Keratinocyte (primary cell): Measurements from ENCODE around the gene KRT3. TPM values are rescaled to one million over a fixed set of nuclear protein-coding genes. Genes with fewer than 3 reads are reported as not detected.

ENCODE experiments used
- DNase-seq: peaks from one replicate; pipeline ENCODE4 v3.0.0-alpha.2; 2011; ENCODE audit warnings: low read depth, missing footprints, low spot score
- FAIRE-seq: peaks from 2 replicates; lab custom pipeline; 2011; peaks lifted over from hg19 to GRCh38; lab: Jason Lieb, UNC
- H2AFZ ChIP-seq: 2 replicates; pipeline ENCODE4 v1.6.0; 2012; ENCODE audit warnings: low read length, control low read depth, inconsistent platforms; ENCODE audit not compliant: control insufficient read depth
- H3K27ac ChIP-seq: 2 replicates; pipeline ENCODE4 v1.5.1; 2011; ENCODE audit warnings: low read length; ENCODE audit not compliant: control insufficient read depth, insufficient read depth
- H3K27me3 ChIP-seq: 3 replicates; pipeline ENCODE4 v1.6.0; 2011; ENCODE audit warnings: low read length; ENCODE audit not compliant: control insufficient read depth, insufficient read depth; ENCODE audit errors: extremely low read depth
- H3K36me3 ChIP-seq, 2 experiments: 2 replicates in 1 of 2; 3 replicates in 1 of 2; pipeline ENCODE4 v1.5.1; 2011; ENCODE audit warnings: low read length in 2 of 2, mild to moderate bottlenecking in 1 of 2; ENCODE audit not compliant: control insufficient read depth in 2 of 2, insufficient read depth in 2 of 2; ENCODE audit errors: extremely low read depth in 1 of 2
- H3K4me1 ChIP-seq: 3 replicates; pipeline ENCODE4 v1.5.1; 2011; ENCODE audit warnings: low read length; ENCODE audit not compliant: control insufficient read depth, insufficient read depth; ENCODE audit errors: extremely low read depth
- H3K4me2 ChIP-seq: 3 replicates; pipeline ENCODE4 v1.6.0; 2011; ENCODE audit warnings: low read depth, low read length; ENCODE audit not compliant: control insufficient read depth, insufficient read depth; ENCODE audit errors: extremely low read depth
- H3K4me3 ChIP-seq, 3 experiments: fragments of 200-600 bp in 1 of 3; sonication (generic) in 1 of 3; 2 replicates in 2 of 3; 3 replicates in 1 of 3; pipeline ENCODE4 v1.5.1; 2011 to 2016; ENCODE audit warnings: low read length in 3 of 3, mild to moderate bottlenecking in 3 of 3, control low read depth in 2 of 3, inconsistent platforms in 1 of 3, low read depth in 1 of 3, mixed read lengths in 1 of 3, mixed run types in 1 of 3, moderate library complexity in 1 of 3; ENCODE audit not compliant: control insufficient read depth in 2 of 3, insufficient read depth in 2 of 3; ENCODE audit errors: extremely low read depth in 1 of 3
- H3K79me2 ChIP-seq: 2 replicates; pipeline ENCODE4 v1.6.0; 2012; ENCODE audit warnings: low read length; ENCODE audit not compliant: control insufficient read depth, insufficient read depth
- H3K9ac ChIP-seq: 3 replicates; pipeline ENCODE4 v1.6.0; 2011; ENCODE audit warnings: low read length; ENCODE audit not compliant: control insufficient read depth, insufficient read depth; ENCODE audit errors: extremely low read depth
- H3K9me1 ChIP-seq: 3 replicates; pipeline ENCODE4 v1.6.0; 2011; ENCODE audit warnings: low read length; ENCODE audit not compliant: control insufficient read depth, insufficient read depth; ENCODE audit errors: extremely low read depth
- H3K9me3 ChIP-seq: 2 replicates; pipeline ENCODE4 v1.5.1; 2012; ENCODE audit warnings: low read depth, low read length; ENCODE audit not compliant: control insufficient read depth
- H4K20me1 ChIP-seq: 3 replicates; pipeline ENCODE4 v1.6.0; 2011; ENCODE audit warnings: low read length; ENCODE audit not compliant: control insufficient read depth, insufficient read depth; ENCODE audit errors: extremely low read depth
- CTCF ChIP-seq, 3 experiments: IDR thresholded peaks in 1 of 3; conservative IDR thresholded peaks in 1 of 3; optimal IDR thresholded peaks in 1 of 3; 2 replicates in 2 of 3; 3 replicates in 1 of 3; pipeline versions ENCODE3 to v1.5.1; 2011; ENCODE audit warnings: low read length in 3 of 3, mild to moderate bottlenecking in 3 of 3, moderate library complexity in 2 of 3, control low read depth in 1 of 3, inconsistent platforms in 1 of 3; ENCODE audit not compliant: insufficient read depth in 2 of 3; ENCODE audit errors: extremely low read depth in 1 of 3
- EZH2 ChIP-seq: IDR thresholded peaks from one replicate; pipeline ENCODE4 v1.6.1; 2012; ENCODE audit warnings: inconsistent platforms, mild to moderate bottlenecking, low read length, moderate library complexity
- dilution Hi-C: fragments of 300-500 bp; cut with MboI; formaldehyde crosslinking; loops from one replicate; pipeline ENCODE4 v1.7.0; 2020; ENCODE audit warnings: low sequenced_read_pairs; ENCODE audit not compliant: extremely low pct_ligation_motif_present
- polyA plus RNA-seq, 5 experiments: library from polyadenylated mRNA; depleted of rRNA in 3 of 5; stranded (reverse) in 3 of 5; stranded (forward) in 1 of 5; unstranded in 1 of 5; fragments of >200 nt; gene quantifications; 1 replicate in 1 of 5; 2 replicates in 3 of 5; 3 replicates in 1 of 5; pipeline versions ENCODE4 v1.2.1 to v1.2.3, GENCODE V29; 2011 to 2012; ENCODE audit warnings: missing spikeins in 2 of 5, low read depth in 1 of 5, low replicate concordance in 1 of 5

KRT3 gene
- polyA plus RNA-seq, 1 donor (not counting 4 experiments of a cell fraction or from before 2014, with no cell fraction given), result 0.29 TPM

GRCh38 chr12:52742822-52743457, 53.0 kb downstream of the KRT3 start:
- Histone ChIP-seq H3K36me3 (no peaks in the 10 kb centered on the region), H3K4me2 (no peak overlapping the region), H3K27me3 (peaks cover 5% of the 10 kb centered on the region), H4K20me1 (no peaks in the 10 kb centered on the region), H3K9me1 (peaks cover 3% of the 10 kb centered on the region), H3K4me3 (no peak overlapping the region), H3K79me2 (no peaks in the 10 kb centered on the region), H3K27ac (no peak overlapping the region), H3K9ac (no peak overlapping the region), H2AFZ (no peak overlapping the region), H3K9me3 (no peaks in the 10 kb centered on the region), H3K4me1 (no peaks in the 10 kb centered on the region)
- DNase-seq (no peak), FAIRE-seq (no peak)
- dilution Hi-C loops, result no loop called here
- TF ChIP-seq EZH2 (no peak), CTCF (optimal IDR thresholded peaks at IDR 0.05 in 1 of 3, IDR thresholded peaks at IDR 0.05 in 1 of 3, conservative IDR thresholded peaks at IDR 0.05 in 1 of 3; ENCODE audit: extremely low read depth in 1 of 3, insufficient read depth in 2 of 3, low read length in 3 of 3) (no peak)

GRCh38 chr12:52742196-52742580, 53.7 kb downstream of the KRT3 start:
- dilution Hi-C loops, result no loop called here

More at GRCh38 chr12:52742196-52742580, 53.7 kb downstream of the KRT3 start:
- Histone ChIP-seq H3K9me1 (peaks cover 3% of the 10 kb centered on the region), H3K27ac (no peak overlapping the region), H3K4me3 (no peak overlapping the region), H3K9me3 (no peaks in the 10 kb centered on the region), H3K79me2 (no peaks in the 10 kb centered on the region), H3K9ac (no peak overlapping the region), H3K4me2 (no peak overlapping the region), H3K27me3 (peaks cover 5% of the 10 kb centered on the region), H2AFZ (no peak overlapping the region), H3K4me1 (no peaks in the 10 kb centered on the region), H3K36me3 (no peaks in the 10 kb centered on the region), H4K20me1 (no peaks in the 10 kb centered on the region)
- TF ChIP-seq CTCF (optimal IDR thresholded peaks at IDR 0.05 in 1 of 3, IDR thresholded peaks at IDR 0.05 in 1 of 3, conservative IDR thresholded peaks at IDR 0.05 in 1 of 3; ENCODE audit: extremely low read depth in 1 of 3, insufficient read depth in 2 of 3, low read length in 3 of 3), result no peak
- no peak for TF ChIP-seq EZH2
- DNase-seq (no peak), FAIRE-seq (no peak)
